ENCODE measurements around the gene ELAC2.

ELAC2 gene

GRCh38 chr17:13016881-13017654 is 759 bp downstream of the ELAC2 start:
- DNase-seq: no peak

GRCh38 chr17:13014801-13015200 is 3.0 kb downstream of the ELAC2 start:
- DNase-seq: no peak

- DNase-seq: no peak
Observed at GRCh38 chr17:13010959-13011358, 6.9 kb downstream of the ELAC2 start.

DNA sequence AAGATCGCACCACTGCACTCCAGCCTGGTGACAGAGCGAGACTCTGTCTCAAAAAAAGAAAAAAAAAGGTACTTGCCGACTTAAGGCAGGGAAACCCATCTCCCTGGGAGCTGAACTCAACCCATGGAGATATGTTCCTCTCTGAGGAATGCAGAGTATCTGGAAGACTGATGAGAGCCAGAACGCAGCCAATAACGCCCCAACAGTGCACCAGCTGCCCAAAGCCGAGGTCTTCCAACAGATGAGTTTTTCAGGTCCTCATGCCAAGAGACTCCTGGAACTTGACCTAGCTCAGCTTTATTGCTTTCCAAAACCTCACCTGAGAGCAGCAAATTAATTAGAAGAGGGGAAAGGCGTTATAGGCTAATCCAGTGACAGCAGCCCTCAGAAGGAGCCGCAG is 9.4 kb downstream of the ELAC2 start:
- no peak for DNase-seq

DNA sequence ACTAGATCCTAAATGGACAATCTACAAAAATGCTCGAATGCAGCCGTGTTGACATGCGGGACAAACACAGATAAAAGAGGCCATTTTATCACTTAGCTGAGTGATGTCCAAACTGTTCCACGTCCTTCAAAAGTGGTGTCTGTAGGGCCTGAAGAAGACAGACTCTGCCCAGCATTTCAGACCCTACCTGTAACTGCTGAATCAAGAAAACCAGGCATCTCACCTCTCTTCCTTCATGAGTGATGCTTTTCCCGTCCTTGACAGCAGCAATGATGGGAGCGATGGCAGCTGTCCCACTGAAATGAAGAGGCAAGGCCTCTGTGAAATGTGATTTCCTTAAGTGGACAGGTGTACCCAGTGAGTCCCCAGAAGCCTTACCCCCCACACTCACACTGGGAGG is 12.3 kb downstream of the ELAC2 start:
- DNase-seq: no peak

GRCh38 chr17:13004336-13004735 is 13.5 kb downstream of the ELAC2 start:
- no peak for DNase-seq

DNA sequence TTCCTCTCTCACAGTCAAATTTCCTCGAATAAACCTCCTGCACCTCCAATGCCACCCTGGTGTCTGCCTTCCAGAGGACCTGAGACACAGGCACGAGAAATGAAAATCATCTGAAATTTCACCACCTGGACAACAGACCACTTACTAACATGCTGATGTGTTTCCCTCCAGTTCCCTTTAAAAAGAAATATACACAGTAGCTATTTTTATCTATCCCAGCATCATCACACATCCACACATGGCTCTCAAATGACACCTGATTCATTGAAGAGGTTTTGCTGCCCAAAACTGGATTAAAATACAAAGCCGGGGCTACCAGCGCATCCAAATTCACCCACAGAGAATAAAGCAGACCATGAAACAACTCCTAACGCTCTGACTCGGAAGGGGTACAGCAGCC is 13.9 kb downstream of the ELAC2 start:
- no peak for DNase-seq

- DNase-seq: no peak
Observed at GRCh38 chr17:13003454-13003851, 14.4 kb downstream of the ELAC2 start.

- DNase-seq: peak; percentile 27
Observed at GRCh38 chr17:13002761-13003453, 14.9 kb downstream of the ELAC2 start.

DNA sequence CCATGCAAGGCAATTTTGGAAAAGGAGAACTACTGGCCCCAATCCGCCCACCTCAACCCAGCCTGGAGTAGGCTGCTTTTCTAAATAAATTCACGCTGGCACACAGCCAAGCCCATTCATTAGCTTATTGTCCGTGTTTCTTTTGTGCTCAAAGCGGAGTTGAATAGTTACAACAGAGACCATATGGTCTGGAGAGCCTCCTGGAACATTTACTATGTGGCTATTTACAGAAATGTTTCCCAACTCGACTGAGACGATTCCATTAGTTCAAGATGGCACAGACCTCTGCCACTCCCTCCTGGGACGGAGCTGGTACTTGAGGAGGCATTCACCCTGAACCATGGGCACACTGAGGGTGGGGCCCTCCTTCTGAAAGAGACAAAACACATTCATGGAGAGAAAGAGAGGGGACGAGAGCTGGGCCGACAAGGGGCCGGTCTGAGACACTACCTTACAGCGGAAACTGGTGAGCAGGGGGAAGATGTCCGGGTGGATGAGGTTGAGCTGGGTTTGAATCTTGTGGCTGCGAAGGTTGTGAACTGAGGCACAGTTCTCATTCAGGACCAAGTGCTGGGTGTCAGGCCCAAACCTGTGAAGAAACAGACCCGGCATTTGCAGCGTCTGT is 15.7 kb downstream of the ELAC2 start:
- DNase-seq: no peak

DNA sequence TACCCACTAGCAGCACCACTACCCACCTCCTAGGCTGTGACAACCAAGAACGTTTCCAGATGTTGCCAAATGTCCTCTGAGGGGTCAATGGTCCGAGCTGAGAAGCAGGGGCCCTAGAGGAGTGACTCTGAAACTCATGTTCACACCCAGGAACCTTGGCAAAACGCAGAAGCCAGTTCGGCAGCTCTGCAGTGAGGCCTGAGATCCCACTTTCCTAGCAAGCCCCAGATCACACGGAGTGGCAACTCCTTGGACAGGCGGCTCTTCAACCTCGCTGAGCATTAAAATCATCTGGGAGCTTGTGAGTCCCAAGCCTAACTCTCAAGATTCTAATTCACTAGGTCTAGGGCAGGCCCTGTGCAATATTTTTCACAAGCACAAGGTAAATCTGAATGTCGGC is 17.3 kb downstream of the ELAC2 start:
- no peak for DNase-seq

GRCh38 chr17:12998874-12999273 is 19.0 kb downstream of the ELAC2 start:
- DNase-seq: no peak

DNA sequence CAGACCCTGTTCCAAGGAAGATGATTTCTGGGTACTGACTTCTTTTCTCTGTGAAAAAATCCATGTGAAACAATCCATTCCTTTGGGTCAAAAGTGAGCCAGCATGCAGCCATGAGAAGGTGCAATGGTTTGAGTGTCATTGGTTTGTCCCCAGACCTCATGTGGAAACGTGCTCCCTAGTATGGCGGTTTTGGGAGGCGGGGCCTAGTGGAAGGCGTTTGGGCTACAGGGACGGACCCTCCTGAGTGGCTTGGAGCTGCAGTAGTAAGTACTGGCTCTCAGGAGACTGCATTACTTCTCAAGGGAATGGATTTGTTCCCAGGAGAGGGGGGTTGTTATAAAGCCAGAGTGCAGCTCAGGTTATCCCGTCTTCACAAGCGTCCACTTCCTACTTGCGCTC is 19.4 kb downstream of the ELAC2 start:
- DNase-seq: no peak

- no peak for DNase-seq
Observed at GRCh38 chr17:12996941-12997340, 20.9 kb downstream of the ELAC2 start.

- no peak for DNase-seq
Observed at GRCh38 chr17:12996357-12996756, 21.5 kb downstream of the ELAC2 start.

GRCh38 chr17:12995896-12996295 is 21.9 kb downstream of the ELAC2 start:
- no peak for DNase-seq

GRCh38 chr17:12995106-12995895 is 22.5 kb downstream of the ELAC2 start:
- no peak for DNase-seq

DNA sequence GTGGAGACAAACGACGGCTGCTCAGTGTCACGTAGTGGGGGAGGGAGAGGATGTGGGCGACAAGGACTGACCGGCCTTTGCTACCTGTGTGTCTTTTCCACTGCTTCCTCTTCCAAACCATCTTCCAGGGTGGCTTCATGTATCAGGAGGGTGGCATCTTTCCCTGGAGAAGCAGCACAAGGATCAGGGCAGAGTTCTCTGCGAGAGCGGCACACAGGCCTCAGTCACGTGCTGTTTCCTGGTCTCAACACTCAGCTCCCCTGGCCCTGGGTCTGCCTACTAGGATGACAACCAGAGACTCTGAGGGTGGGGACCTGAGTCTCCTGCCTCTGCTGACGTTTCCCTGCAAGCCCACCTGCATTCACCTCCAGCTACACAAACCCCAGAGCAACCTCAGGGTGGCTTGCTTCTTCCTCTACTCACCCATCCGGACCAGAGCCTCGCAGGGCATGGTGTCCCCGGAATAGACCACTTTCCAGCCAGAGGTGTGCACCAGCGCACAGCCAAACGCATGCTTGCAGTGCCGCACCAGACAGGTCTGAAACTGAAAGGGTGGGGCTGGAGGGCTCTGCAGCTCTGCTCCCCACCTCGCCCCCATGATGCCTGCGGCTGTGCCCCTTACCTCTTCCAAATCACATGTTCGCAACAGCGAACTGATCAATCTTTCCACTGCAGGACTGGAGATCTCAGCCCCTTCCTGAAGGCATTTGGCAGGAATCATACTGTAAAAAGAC is 23.3 kb downstream of the ELAC2 start:
- no peak for DNase-seq

DNA sequence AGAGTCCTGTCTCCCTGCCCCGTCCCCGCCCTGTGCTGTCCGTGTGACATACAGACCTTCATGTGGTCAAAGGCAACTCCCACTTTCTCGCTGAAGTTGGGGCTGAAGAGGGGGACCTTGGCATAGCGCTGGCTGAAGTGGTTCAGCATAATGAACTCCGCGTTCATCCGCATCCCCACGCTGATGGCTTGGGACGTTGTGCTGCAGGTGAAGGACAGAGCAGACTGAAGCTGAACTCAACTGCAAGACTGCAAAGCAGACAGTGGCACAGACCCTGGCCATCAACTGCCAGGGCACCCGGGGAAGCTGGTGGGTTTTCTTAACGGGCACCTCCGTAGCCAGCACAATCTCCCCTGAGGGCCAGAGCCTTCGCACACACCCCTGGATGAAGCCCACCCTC is 24.2 kb downstream of the ELAC2 start:
- no peak for DNase-seq

GRCh38 chr17:12992676-12993075 is 25.2 kb downstream of the ELAC2 start:
- DNase-seq: no peak

DNA sequence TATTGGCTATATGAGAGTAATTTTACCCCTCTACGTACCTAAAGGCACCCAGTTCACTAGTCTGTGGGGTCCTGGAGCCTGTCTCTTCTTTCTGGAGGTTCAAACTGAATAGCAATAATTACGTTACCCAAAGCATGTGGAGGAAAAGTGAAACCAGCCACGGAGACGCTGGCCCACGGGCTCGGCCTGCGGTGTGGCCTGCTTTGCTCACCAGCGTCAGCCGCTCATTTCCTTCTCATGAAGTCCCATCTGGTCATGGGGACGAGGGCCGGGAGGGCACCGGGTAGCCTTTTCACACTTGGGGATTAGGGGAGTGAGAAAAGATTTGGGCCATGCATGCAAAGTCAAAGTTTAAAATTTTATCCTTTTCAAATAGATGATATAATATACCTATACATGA is 26.9 kb downstream of the ELAC2 start:
- no peak for DNase-seq

DNA sequence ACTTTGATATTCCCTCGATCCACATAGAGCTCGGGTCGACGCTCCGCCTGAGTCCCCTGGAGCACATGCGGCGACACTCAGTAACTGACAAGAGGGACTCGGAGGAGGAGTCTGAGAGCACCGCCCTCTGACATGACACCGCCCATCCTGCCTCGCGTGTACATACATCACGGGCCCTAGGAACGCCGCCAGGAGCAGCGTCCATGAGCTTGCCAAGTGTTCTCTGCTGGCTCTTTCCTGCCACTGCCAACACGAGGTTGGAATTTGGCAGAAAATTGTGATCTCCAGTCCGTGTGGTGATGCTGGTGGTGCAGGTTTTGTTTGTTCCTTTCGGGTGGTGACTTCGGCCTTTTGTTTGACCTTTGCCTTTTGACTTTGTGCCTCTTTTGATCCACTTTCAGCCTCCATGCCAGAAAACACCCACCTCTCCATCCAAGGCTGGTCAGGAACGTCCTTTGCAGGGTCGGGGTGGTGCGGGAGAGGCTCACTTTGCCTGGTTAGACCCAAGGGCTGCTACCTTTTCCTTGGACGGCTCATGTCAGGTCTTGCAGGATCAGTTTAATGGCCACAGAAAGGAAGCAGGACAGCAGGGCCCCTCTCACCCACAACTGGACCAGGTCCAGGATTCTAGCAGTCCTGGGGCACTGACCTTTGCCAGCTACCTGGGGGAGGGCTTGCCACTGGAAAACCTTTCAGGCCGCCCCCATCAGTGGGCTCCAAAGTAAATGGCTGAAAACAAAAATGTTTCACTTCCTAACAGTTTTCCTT is 27.6 kb downstream of the ELAC2 start:
- no peak for DNase-seq
